Fibroblast of lung (primary cell): Measurements from ENCODE around the gene CXCL12. TPM values are rescaled to one million over a fixed set of nuclear protein-coding genes. Genes with fewer than 3 reads are reported as not detected.

Source experiments
- DNase-seq, 2 donors: peaks; one replicate each; pipeline versions ENCODE4 v3.0.0 to v3.0.0-alpha.2; 2010; ENCODE audit warnings: low read depth in 2 of 2
- H2AFZ ChIP-seq: 2 replicates; pipeline ENCODE4 v1.5.1; 2012; ENCODE audit warnings: low read length, control low read depth, inconsistent platforms
- H3K27ac ChIP-seq: 2 replicates; pipeline ENCODE4 v1.5.1; 2011; ENCODE audit warnings: low read length, control low read depth; ENCODE audit not compliant: insufficient read depth
- H3K27me3 ChIP-seq: 2 replicates; pipeline ENCODE4 v1.5.1; 2011; ENCODE audit warnings: mild to moderate bottlenecking, low read length; ENCODE audit not compliant: control insufficient read depth, insufficient read depth
- H3K36me3 ChIP-seq: 2 replicates; pipeline ENCODE4 v1.5.1; 2011; ENCODE audit warnings: low read length; ENCODE audit not compliant: control insufficient read depth, insufficient read depth
- H3K4me1 ChIP-seq: 2 replicates; pipeline ENCODE4 v1.5.1; 2011; ENCODE audit warnings: low read length; ENCODE audit not compliant: control insufficient read depth, insufficient read depth; ENCODE audit errors: extremely low read depth
- H3K4me2 ChIP-seq: 2 replicates; pipeline ENCODE4 v1.5.1; 2011; ENCODE audit warnings: low read length, control low read depth; ENCODE audit not compliant: insufficient read depth; ENCODE audit errors: extremely low read depth
- H3K4me3 ChIP-seq, 4 experiments: fragments of 200-600 bp in 1 of 4; sonication (generic) in 1 of 4; replicated peaks in 1 of 4; 2 replicates each; pipeline ENCODE4 v1.5.1; 2011 to 2016; ENCODE audit warnings: low read length in 4 of 4, low read depth in 3 of 4, mild to moderate bottlenecking in 3 of 4, control low read depth in 2 of 4, inconsistent platforms in 1 of 4, mixed read lengths in 1 of 4; ENCODE audit not compliant: insufficient read depth in 1 of 4; ENCODE audit errors: control extremely low read depth in 1 of 4
- H3K79me2 ChIP-seq: 2 replicates; pipeline ENCODE4 v1.5.1; 2012; ENCODE audit warnings: mild to moderate bottlenecking, low read length, inconsistent platforms; ENCODE audit not compliant: control insufficient read depth, insufficient read depth
- H3K9ac ChIP-seq: 2 replicates; pipeline ENCODE4 v1.5.1; 2011; ENCODE audit warnings: mild to moderate bottlenecking, low read length, control low read depth; ENCODE audit not compliant: insufficient read depth
- H3K9me3 ChIP-seq: 2 replicates; pipeline ENCODE4 v1.5.1; 2012; ENCODE audit warnings: low read depth, low read length; ENCODE audit not compliant: control insufficient read depth, insufficient read depth
- H4K20me1 ChIP-seq: 2 replicates; pipeline ENCODE4 v1.5.1; 2011; ENCODE audit warnings: low read length; ENCODE audit not compliant: control insufficient read depth, insufficient read depth; ENCODE audit errors: extremely low read depth
- EZH2 ChIP-seq: IDR thresholded peaks from 2 replicates; pipeline ENCODE4 v1.5.1; 2012; ENCODE audit warnings: low read length, control low read depth, mild to moderate bottlenecking; ENCODE audit errors: missing control alignments
- polyA plus RNA-seq, 2 donors: library from polyadenylated mRNA; depleted of rRNA in 1 of 2; stranded (reverse) in 1 of 2; unstranded in 1 of 2; fragments of >200 nt; gene quantifications; 2 replicates each; pipeline ENCODE4 v1.2.1, GENCODE V29; 2011 to 2012; ENCODE audit warnings: missing spikeins in 1 of 2
- total RNA-seq: library from RNA; depleted of rRNA; stranded (reverse); fragments of >200 nt; gene quantifications from 2 replicates; pipeline ENCODE4 v1.2.1, GENCODE V29; 2014
- TF ChIP-seq, protein P1 (sequence below), 2 donors: IDR thresholded peaks in 1 of 2; conservative IDR thresholded peaks in 1 of 2; 1 replicate in 1 of 2; 2 replicates in 1 of 2; pipeline ENCODE4 v1.5.1; 2011 to 2012; ENCODE audit warnings: low read length in 2 of 2, control low read depth in 1 of 2, inconsistent platforms in 1 of 2, low read depth in 1 of 2, mild to moderate bottlenecking in 1 of 2

Gene CXCL12
- total and polyA plus RNA-seq, 2 donors (not counting 1 experiment from before 2014, with no cell fraction given), result 268 to 611 TPM

DNA sequence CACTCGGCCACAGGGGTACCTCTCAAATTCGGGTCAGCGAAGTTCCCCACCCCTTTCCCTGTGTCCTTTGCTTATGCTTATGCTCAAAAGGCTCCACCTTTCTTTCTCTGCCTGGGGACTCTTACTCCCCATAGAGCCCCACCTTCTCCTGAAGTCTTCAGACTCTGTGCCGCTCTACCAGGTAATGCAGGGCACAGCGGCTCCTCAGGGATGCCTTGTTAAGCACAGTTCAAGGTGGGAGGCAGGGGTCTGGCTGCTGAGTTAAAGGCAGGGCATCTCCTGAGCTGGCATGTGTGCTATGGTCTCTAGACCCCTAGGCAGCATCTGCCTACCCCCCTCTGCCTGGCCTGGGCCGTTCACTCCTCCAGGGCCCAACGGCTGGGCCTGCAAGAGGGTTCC lies 3.0 kb upstream of the CXCL12 start:
- Histone ChIP-seq H3K27ac (no peak overlapping the region), H4K20me1 (no peaks in the 10 kb centered on the region), H3K79me2 (peaks cover 15% of the 10 kb centered on the region), H3K9me3 (no peaks in the 10 kb centered on the region), H3K4me2 (no peak overlapping the region), H3K27me3 (peaks cover 7% of the 10 kb centered on the region), H3K9ac (no peak overlapping the region), H2AFZ (no peak overlapping the region), H3K4me1 (peaks cover 2% of the 10 kb centered on the region), H3K4me3 (no peak overlapping the region), H3K36me3 (no peaks in the 10 kb centered on the region)
- no peak for DNase-seq
- TF ChIP-seq EZH2, result no peak
- TF ChIP-seq, protein P1, sequence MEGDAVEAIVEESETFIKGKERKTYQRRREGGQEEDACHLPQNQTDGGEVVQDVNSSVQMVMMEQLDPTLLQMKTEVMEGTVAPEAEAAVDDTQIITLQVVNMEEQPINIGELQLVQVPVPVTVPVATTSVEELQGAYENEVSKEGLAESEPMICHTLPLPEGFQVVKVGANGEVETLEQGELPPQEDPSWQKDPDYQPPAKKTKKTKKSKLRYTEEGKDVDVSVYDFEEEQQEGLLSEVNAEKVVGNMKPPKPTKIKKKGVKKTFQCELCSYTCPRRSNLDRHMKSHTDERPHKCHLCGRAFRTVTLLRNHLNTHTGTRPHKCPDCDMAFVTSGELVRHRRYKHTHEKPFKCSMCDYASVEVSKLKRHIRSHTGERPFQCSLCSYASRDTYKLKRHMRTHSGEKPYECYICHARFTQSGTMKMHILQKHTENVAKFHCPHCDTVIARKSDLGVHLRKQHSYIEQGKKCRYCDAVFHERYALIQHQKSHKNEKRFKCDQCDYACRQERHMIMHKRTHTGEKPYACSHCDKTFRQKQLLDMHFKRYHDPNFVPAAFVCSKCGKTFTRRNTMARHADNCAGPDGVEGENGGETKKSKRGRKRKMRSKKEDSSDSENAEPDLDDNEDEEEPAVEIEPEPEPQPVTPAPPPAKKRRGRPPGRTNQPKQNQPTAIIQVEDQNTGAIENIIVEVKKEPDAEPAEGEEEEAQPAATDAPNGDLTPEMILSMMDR (conservative IDR thresholded peaks at IDR 0.05 in 1 of 2, IDR thresholded peaks at IDR 0.05 in 1 of 2; ENCODE audit: low read depth in 1 of 2, low read length in 2 of 2), result no peak

GRCh38 chr10:44386546-44387052 lies 1.7 kb upstream of the CXCL12 start:
- Histone ChIP-seq H3K4me1 (peaks cover 2% of the 10 kb centered on the region), H3K9ac (no peak overlapping the region), H3K27me3 (peaks cover 2% of the 10 kb centered on the region), H3K4me3 (peak overlapping the region in 1 of 4 experiments; percentile 38), H3K79me2 (peaks cover 24% of the 10 kb centered on the region), H3K4me2 (peak overlapping the region; percentile 35), H2AFZ (no peak overlapping the region), H3K36me3 (no peaks in the 10 kb centered on the region), H3K27ac (no peak overlapping the region), H3K9me3 (no peaks in the 10 kb centered on the region), H4K20me1 (no peaks in the 10 kb centered on the region)
- TF ChIP-seq, protein P1 (conservative IDR thresholded peaks at IDR 0.05 in 1 of 2, IDR thresholded peaks at IDR 0.05 in 1 of 2; ENCODE audit: low read depth in 1 of 2, low read length in 2 of 2), result peak; percentile 65 to 86
- no peak for TF ChIP-seq EZH2
- peak; percentile 57 to 61 for DNase-seq

GRCh38 chr10:44385696-44386441 lies 972 bp upstream of the CXCL12 start:
- no peaks in the 10 kb centered on the region for H3K9me3 ChIP-seq
- no peak overlapping the region for H3K27ac ChIP-seq
- no peaks in the 10 kb centered on the region for H3K36me3 ChIP-seq
- peak overlapping the region in 1 of 4 experiments; percentile 92 for H3K4me3 ChIP-seq
- H4K20me1 ChIP-seq, result no peaks in the 10 kb centered on the region
- no peak overlapping the region for H2AFZ ChIP-seq
- H3K4me1 ChIP-seq, result peaks cover 2% of the 10 kb centered on the region
- H3K9ac ChIP-seq, result no peak overlapping the region
- peaks cover 26% of the 10 kb centered on the region for H3K79me2 ChIP-seq
- DNase-seq, result no peak
- TF ChIP-seq EZH2, result no peak
- TF ChIP-seq, protein P1 (conservative IDR thresholded peaks at IDR 0.05 in 1 of 2, IDR thresholded peaks at IDR 0.05 in 1 of 2; ENCODE audit: low read depth in 1 of 2, low read length in 2 of 2), result no peak
- no peaks in the 10 kb centered on the region for H3K27me3 ChIP-seq
- no peak overlapping the region for H3K4me2 ChIP-seq
